ENCODE results near the gene MBIP.

- TF ChIP-seq CTCF (conservative IDR thresholded peaks at IDR 0.05 in 1 of 2, IDR thresholded peaks at IDR 0.05 in 1 of 2; ENCODE audit: low read depth in 1 of 2, low read length in 2 of 2) = no peak
- no peak for TF ChIP-seq EZH2 (IDR thresholded peaks at IDR 0.05; ENCODE audit: low read length, missing control alignments)
These were observed 19.4 kb upstream of the MBIP start for GRCh38 chr14:36339816-36340215.
